HG03066 (cell line): ENCODE measurements around the gene DNAJA2.

ENCODE experiments used
- ATAC-seq: cut with Tn5 transposase; IDR thresholded peaks from one replicate; pipeline ENCODE4 v1.9.1; 2021; ENCODE audit warnings: low read depth; ENCODE audit not compliant: unreplicated experiment

DNAJA2 gene

GRCh38 chr16:46929378-46930332, 43.8 kb downstream of the DNAJA2 start:
- ATAC-seq = no peak

- no peak for ATAC-seq
Observed at GRCh38 chr16:46928811-46929210, 44.7 kb downstream of the DNAJA2 start.

- ATAC-seq = no peak
Observed at GRCh38 chr16:46927273-46927672, 46.2 kb downstream of the DNAJA2 start.

GRCh38 chr16:46926470-46927225, 46.8 kb downstream of the DNAJA2 start:
- ATAC-seq = no peak

- ATAC-seq = no peak
Observed at GRCh38 chr16:46924402-46924801, 49.1 kb downstream of the DNAJA2 start.

- ATAC-seq = no peak
Observed at GRCh38 chr16:46923513-46924295, 49.8 kb downstream of the DNAJA2 start.

- no peak for ATAC-seq
Observed at GRCh38 chr16:46922239-46922638, 51.2 kb downstream of the DNAJA2 start.

- ATAC-seq = no peak
Observed at GRCh38 chr16:46920402-46921068, 52.9 kb downstream of the DNAJA2 start.

- ATAC-seq = peak; percentile 93
Observed at GRCh38 chr16:46918905-46919792, 54.3 kb downstream of the DNAJA2 start.

- no peak for ATAC-seq
Observed at GRCh38 chr16:46918400-46918799, 55.1 kb downstream of the DNAJA2 start.

GRCh38 chr16:46916980-46917379, 56.5 kb downstream of the DNAJA2 start:
- no peak for ATAC-seq

- ATAC-seq = no peak
Observed at GRCh38 chr16:46915483-46916025, 57.9 kb downstream of the DNAJA2 start.

GRCh38 chr16:46914556-46915201, 58.8 kb downstream of the DNAJA2 start:
- ATAC-seq = no peak

GRCh38 chr16:46911650-46912049, 61.8 kb downstream of the DNAJA2 start:
- ATAC-seq = no peak

GRCh38 chr16:46911038-46911437, 62.4 kb downstream of the DNAJA2 start:
- peak; percentile 68 for ATAC-seq

- no peak for ATAC-seq
Observed at GRCh38 chr16:46908540-46909372, 64.7 kb downstream of the DNAJA2 start.

GRCh38 chr16:46907061-46907774, 66.3 kb downstream of the DNAJA2 start:
- ATAC-seq = no peak
